SK-N-SH (cell line): ENCODE results near the gene AP4B1. TPM values are rescaled to one million over a fixed set of nuclear protein-coding genes. Genes with fewer than 3 reads are reported as not detected.

Source experiments
- CTCF ChIA-PET: fragments of 300-600, 350-600 bp; formaldehyde crosslinking; extraction: SDS; loops from one replicate; lab custom pipeline; 2021; lab: Yijun Ruan, JAX
- POLR2A ChIA-PET: fragments of 350-600 bp; sonication (Branson Sonifier 250); formaldehyde crosslinking; extraction: SDS; loops from one replicate; lab custom pipeline; 2020; ENCODE audit warnings: antibody characterized with exemption, inconsistent platforms; lab: Yijun Ruan, JAX
- DNase-seq: peaks from one replicate; pipeline ENCODE4 v3.0.0; 2012
- H2AFZ ChIP-seq: fragments of 200-600 bp; sonication (generic); 2 replicates; pipeline ENCODE4 v1.8.1; 2016; ENCODE audit warnings: antibody characterized with exemption, mild to moderate bottlenecking, low read depth
- H3F3A ChIP-seq: fragments of 200-600 bp; sonication (generic); replicated peaks from 2 replicates; pipeline ENCODE3; 2016; ENCODE audit warnings: antibody characterized with exemption, mild to moderate bottlenecking; ENCODE audit not compliant: insufficient read depth
- H3K27ac ChIP-seq, 2 experiments: fragments of 200-500 bp in 1 of 2; fragments of 200-600 bp in 1 of 2; sonication (Bioruptor generic) in 1 of 2; sonication (generic), shearing (Covaris generic) in 1 of 2; 2 replicates each; pipeline versions ENCODE4 v1.5.1 to v1.6.1; 2014 to 2016; ENCODE audit warnings: low read depth in 2 of 2, inconsistent platforms in 1 of 2, low read length in 1 of 2, mild to moderate bottlenecking in 1 of 2, mixed read lengths in 1 of 2
- H3K27me3 ChIP-seq: fragments of 200-600 bp; sonication (generic), shearing (Covaris generic); 2 replicates; pipeline ENCODE4 v1.6.1; 2016; ENCODE audit warnings: mixed run types; ENCODE audit not compliant: insufficient read depth
- H3K36me3 ChIP-seq, 2 experiments: fragments of 200-500 bp in 1 of 2; fragments of 200-600 bp in 1 of 2; sonication (Bioruptor generic) in 1 of 2; sonication (generic) in 1 of 2; replicated peaks in 1 of 2; 2 replicates each; pipeline versions ENCODE3 to v1.5.1; 2014 to 2016; ENCODE audit warnings: low read length in 1 of 2, mild to moderate bottlenecking in 1 of 2; ENCODE audit not compliant: insufficient read depth in 2 of 2, control insufficient read depth in 1 of 2
- H3K4me1 ChIP-seq, 2 experiments: fragments of 200-500 bp in 1 of 2; fragments of 200-600 bp in 1 of 2; sonication (Bioruptor generic) in 1 of 2; sonication (generic), shearing (Covaris generic) in 1 of 2; 2 replicates each; pipeline versions ENCODE4 v1.5.1 to v1.6.1; 2014 to 2016; ENCODE audit warnings: low read depth in 1 of 2, low read length in 1 of 2, mixed run types in 1 of 2; ENCODE audit not compliant: insufficient read depth in 2 of 2, control insufficient read depth in 1 of 2
- H3K4me2 ChIP-seq: fragments of 200-600 bp; sonication (generic), shearing (Covaris generic); 2 replicates; pipeline ENCODE4 v1.6.1; 2017; ENCODE audit warnings: mixed run types
- H3K4me3 ChIP-seq, 2 experiments: fragments of 200-500 bp in 1 of 2; fragments of 200-600 bp in 1 of 2; sonication (Bioruptor generic) in 1 of 2; sonication (generic), shearing (Covaris generic) in 1 of 2; 2 replicates each; pipeline versions ENCODE4 v1.5.1 to v1.8.1; 2014 to 2016; ENCODE audit warnings: low read depth in 2 of 2, inconsistent platforms in 1 of 2, low read length in 1 of 2, mild to moderate bottlenecking in 1 of 2, mixed read lengths in 1 of 2, moderate library complexity in 1 of 2
- H3K79me2 ChIP-seq: fragments of 200-600 bp; sonication (generic); 2 replicates; pipeline ENCODE4 v1.8.1; 2017; ENCODE audit warnings: mild to moderate bottlenecking; ENCODE audit not compliant: insufficient read depth
- H3K9ac ChIP-seq: fragments of 200-600 bp; sonication (generic); 2 replicates; pipeline ENCODE4 v1.6.1; 2017; ENCODE audit warnings: mixed run types
- H3K9me2 ChIP-seq: fragments of 200-600 bp; sonication (generic); 2 replicates; pipeline ENCODE4 v1.6.1; 2017; ENCODE audit warnings: mixed run types
- H3K9me3 ChIP-seq: fragments of 200-600 bp; sonication (generic); 2 replicates; pipeline ENCODE4 v1.6.1; 2017; ENCODE audit warnings: mixed run types, mild to moderate bottlenecking, moderate library complexity
- H4K20me1 ChIP-seq: fragments of 200-600 bp; sonication (generic); 2 replicates; pipeline ENCODE4 v1.6.1; 2017; ENCODE audit warnings: mild to moderate bottlenecking, mixed run types; ENCODE audit not compliant: insufficient read depth
- FOSL2 ChIP-seq: IDR thresholded peaks from 2 replicates; pipeline ENCODE4 v1.4.0; 2012; ENCODE audit warnings: low read depth, mild to moderate bottlenecking, moderate library complexity, borderline replicate concordance
- FOXM1 ChIP-seq: IDR thresholded peaks from 2 replicates; pipeline ENCODE4 v1.4.0; 2012; ENCODE audit warnings: low read depth, mild to moderate bottlenecking
- GABPA ChIP-seq: IDR thresholded peaks from 2 replicates; pipeline ENCODE4 v1.4.0; 2012; ENCODE audit warnings: low read depth, mild to moderate bottlenecking
- GATA2 ChIP-seq: sonication (generic); formaldehyde crosslinking; IDR thresholded peaks from 2 replicates; pipeline ENCODE4 v1.5.0; 2020; ENCODE audit warnings: mild to moderate bottlenecking, missing genetic modification reagents
- IRF3 ChIP-seq: fragments of 150-350 bp; IDR thresholded peaks from 2 replicates; pipeline ENCODE4 v1.6.1; 2016; ENCODE audit warnings: mild to moderate bottlenecking, low read depth, low read length
- JUND ChIP-seq: IDR thresholded peaks from 2 replicates; pipeline ENCODE4 v1.4.0; 2012
- MAX ChIP-seq: IDR thresholded peaks from 2 replicates; pipeline ENCODE4 v1.4.0; 2012; ENCODE audit warnings: low read depth
- POLR2AphosphoS5 ChIP-seq: IDR thresholded peaks from 2 replicates; pipeline ENCODE4 v1.6.1; 2012; ENCODE audit warnings: low read depth, low read length
- REST ChIP-seq: IDR thresholded peaks from 2 replicates; pipeline ENCODE4 v1.6.1; 2012; ENCODE audit warnings: mild to moderate bottlenecking, low read depth, low read length, moderate library complexity
- YY1 ChIP-seq: IDR thresholded peaks from 2 replicates; pipeline ENCODE4 v1.4.0; 2012; ENCODE audit warnings: low read depth, mild to moderate bottlenecking
- WGBS: methylation state at CpG from one replicate; pipeline ENCODE4 v1.1.6; 2017; ENCODE audit warnings: low lambda C conversion rate; 5-methylcytosine and 5-hydroxymethylcytosine counted together
- polyA plus RNA-seq, 3 experiments: library from polyadenylated mRNA; depleted of rRNA; stranded (reverse); fragments of >200 nt; gene quantifications; 2 replicates each; pipeline ENCODE4 v1.2.3, GENCODE V29; 2012

AP4B1 gene
- polyA plus RNA-seq, 1 of the 3 experiments (the other 2 are of a cell fraction), result 11.5 TPM

GRCh38 chr1:113937146-113937545 is 32.5 kb upstream of the AP4B1 start:
- H3K9me3 ChIP-seq, result no peaks in the 10 kb centered on the region
- H4K20me1 ChIP-seq, result peaks cover 87% of the 10 kb centered on the region
- H3K4me3 ChIP-seq, result no peak overlapping the region
- no peak for DNase-seq
- POLR2A ChIA-PET, result no interaction called here
- peaks cover 0 to 8% of the 10 kb centered on the region in 2 experiments; a peak in 2 of 4 replicates for H3K4me1 ChIP-seq
- H3K9ac ChIP-seq, result no peak overlapping the region
- H3K27ac ChIP-seq, result no peak overlapping the region
- no peaks in the 10 kb centered on the region for H3F3A ChIP-seq
- H3K9me2 ChIP-seq, result no peaks in the 10 kb centered on the region
- peaks cover 96% of the 10 kb centered on the region for H3K79me2 ChIP-seq
- TF ChIP-seq IRF3 (no peak), POLR2AphosphoS5 (no peak), JUND (no peak), MAX (no peak), FOSL2 (no peak), YY1 (no peak), GABPA (no peak), FOXM1 (no peak), GATA2 (CRISPR knock-in tag) (no peak)
- 90% methylated on average over 1 of the region's 1 CpG for WGBS
- no peaks in the 10 kb centered on the region for H3K27me3 ChIP-seq
- H2AFZ ChIP-seq, result no peak overlapping the region
- peaks cover 2 to 9% of the 10 kb centered on the region in 2 experiments for H3K36me3 ChIP-seq
- CTCF ChIA-PET, result interaction anchor here (1.4 kb wide), 1 partner anchor 40 kb away, joined by 3 read pairs; no protein-coding TSS in a partner anchor
- H3K4me2 ChIP-seq, result no peak overlapping the region

- WGBS, result 88% methylated on average over 1 of the region's 1 CpG
- H3K4me3 ChIP-seq, result no peak overlapping the region
- no peaks in the 10 kb centered on the region for H3K27me3 ChIP-seq
- no peaks in the 10 kb centered on the region for H3K9me3 ChIP-seq
- TF ChIP-seq REST, result no peak
- no peak for DNase-seq
- peaks cover 97% of the 10 kb centered on the region for H3K79me2 ChIP-seq
- ChIA-PET CTCF (interaction anchor here (1.1 kb wide), 1 partner anchor 13 kb away, joined by 4 read pairs; no protein-coding TSS in a partner anchor), POLR2A (no interaction called here)
- no peak overlapping the region for H3K27ac ChIP-seq
- no peak overlapping the region for H3K4me2 ChIP-seq
- peaks cover 97% of the 10 kb centered on the region for H4K20me1 ChIP-seq
- no peak overlapping the region for H3K9ac ChIP-seq
- H3K9me2 ChIP-seq, result no peaks in the 10 kb centered on the region
- peaks cover 2 to 20% of the 10 kb centered on the region in 2 experiments; a peak in 3 of 4 replicates for H3K4me1 ChIP-seq
- H3K36me3 ChIP-seq, result peaks cover 0 to 4% of the 10 kb centered on the region in 2 experiments
- H2AFZ ChIP-seq, result no peak overlapping the region
- no peaks in the 10 kb centered on the region for H3F3A ChIP-seq
These were observed 31.4 kb upstream of the AP4B1 start for GRCh38 chr1:113935970-113936369.
